ENCODE measurements around the gene PCDHA1.
"Not testable (repeated sequence)": the region's sequence is repeated elsewhere in the genome, so short reads cannot be mapped to it uniquely, and the experiment has no call there.

Gene PCDHA1

GRCh38 chr5:140835622-140836510, 49.9 kb downstream of the PCDHA1 start:
- Histone ChIP-seq H3K27me3 (ENCODE audit: low read depth, low read length) (no peaks in the 10 kb centered on the region), H3K4me1 (ENCODE audit: low read length) (no peaks in the 10 kb centered on the region), H3K4me2 (ENCODE audit: low read length) (no peak overlapping the region), H3K9me3 (ENCODE audit: insufficient read depth, low read length) (no peaks in the 10 kb centered on the region), H3K79me2 (ENCODE audit: low read length) (no peaks in the 10 kb centered on the region), H3K36me3 (replicated peaks; ENCODE audit: low read depth, low read length) (no peaks in the 10 kb centered on the region), H2AFZ (ENCODE audit: low read depth, low read length) (no peak overlapping the region), H3K9ac (ENCODE audit: low read length) (no peak overlapping the region), H3K27ac (ENCODE audit: low read length) (no peak overlapping the region), H3K4me3 (ENCODE audit: low read length) (no peak overlapping the region), H4K20me1 (ENCODE audit: insufficient read depth, low read length) (no peaks in the 10 kb centered on the region)
- TF ChIP-seq CTCF (IDR thresholded peaks at IDR 0.05; ENCODE audit: low read depth, low read length) (no peak), EZH2phosphoT487 (IDR thresholded peaks at IDR 0.05; ENCODE audit: low read depth) (no peak)

GRCh38 chr5:140840978-140841962, 55.3 kb downstream of the PCDHA1 start, which contains the start of gene PCDHA8:
Gene PCDHA8 (plus strand): TSS chr5:140841187. CDS start chr5:140841322, 135 bp downstream.
- H4K20me1 ChIP-seq (ENCODE audit: insufficient read depth, low read length) = no peaks in the 10 kb centered on the region
- no peak for TF ChIP-seq EZH2phosphoT487 (IDR thresholded peaks at IDR 0.05; ENCODE audit: low read depth)
- TF ChIP-seq CTCF (IDR thresholded peaks at IDR 0.05; ENCODE audit: low read depth, low read length) = peak; percentile 20
- no peak within 1 kb of the TSS for H2AFZ ChIP-seq (ENCODE audit: low read depth, low read length)
- H3K9ac ChIP-seq (ENCODE audit: low read length) = no peak within 1 kb of the TSS
- H3K36me3 ChIP-seq (replicated peaks; ENCODE audit: low read depth, low read length) = no peaks in the 10 kb centered on the region
- H3K4me1 ChIP-seq (ENCODE audit: low read length) = no peaks in the 10 kb centered on the region
- H3K9me3 ChIP-seq (ENCODE audit: insufficient read depth, low read length) = no peaks in the 10 kb centered on the region
- no peak within 1 kb of the TSS for H3K27ac ChIP-seq (ENCODE audit: low read length)
- H3K27me3 ChIP-seq (ENCODE audit: low read depth, low read length) = no peaks in the 10 kb centered on the region
- no peaks in the 10 kb centered on the region for H3K79me2 ChIP-seq (ENCODE audit: low read length)
- no peak within 1 kb of the TSS for H3K4me2 ChIP-seq (ENCODE audit: low read length)
- H3K4me3 ChIP-seq (ENCODE audit: low read length) = no peak within 1 kb of the TSS

GRCh38 chr5:140842798-140843733, 57.1 kb downstream of the PCDHA1 start:
- Histone ChIP-seq H3K9ac (ENCODE audit: low read length) (no peak overlapping the region), H3K79me2 (ENCODE audit: low read length) (no peaks in the 10 kb centered on the region), H3K4me3 (ENCODE audit: low read length) (no peak overlapping the region), H3K4me1 (ENCODE audit: low read length) (no peaks in the 10 kb centered on the region), H2AFZ (ENCODE audit: low read depth, low read length) (no peak overlapping the region), H3K36me3 (replicated peaks; ENCODE audit: low read depth, low read length) (no peaks in the 10 kb centered on the region), H4K20me1 (ENCODE audit: insufficient read depth, low read length) (no peaks in the 10 kb centered on the region), H3K27me3 (ENCODE audit: low read depth, low read length) (no peaks in the 10 kb centered on the region), H3K27ac (ENCODE audit: low read length) (no peak overlapping the region), H3K4me2 (ENCODE audit: low read length) (no peak overlapping the region), H3K9me3 (ENCODE audit: insufficient read depth, low read length) (no peaks in the 10 kb centered on the region)
- no peak for TF ChIP-seq EZH2phosphoT487 (IDR thresholded peaks at IDR 0.05; ENCODE audit: low read depth)
- TF ChIP-seq CTCF (IDR thresholded peaks at IDR 0.05; ENCODE audit: low read depth, low read length) = no peak

- H3K27ac ChIP-seq (ENCODE audit: low read length); H2AFZ ChIP-seq (ENCODE audit: low read depth, low read length); H3K9me3 ChIP-seq (ENCODE audit: insufficient read depth, low read length); H3K36me3 ChIP-seq (replicated peaks; ENCODE audit: low read depth, low read length); H3K27me3 ChIP-seq (ENCODE audit: low read depth, low read length); H3K9ac ChIP-seq (ENCODE audit: low read length); H4K20me1 ChIP-seq (ENCODE audit: insufficient read depth, low read length); H3K4me3 ChIP-seq (ENCODE audit: low read length); H3K4me2 ChIP-seq (ENCODE audit: low read length); H3K79me2 ChIP-seq (ENCODE audit: low read length); H3K4me1 ChIP-seq (ENCODE audit: low read length): not testable (repeated sequence)
These were observed 62.5 kb downstream of the PCDHA1 start, which contains the start of gene PCDHA9 for GRCh38 chr5:140848139-140849102. Gene PCDHA9 (plus strand): TSS chr5:140848382. CDS start chr5:140848496, 114 bp downstream.

GRCh38 chr5:140849831-140850634, 64.1 kb downstream of the PCDHA1 start:
- not testable (repeated sequence) for H3K4me3 ChIP-seq (ENCODE audit: low read length); H3K4me1 ChIP-seq (ENCODE audit: low read length); H3K27me3 ChIP-seq (ENCODE audit: low read depth, low read length); H3K9me3 ChIP-seq (ENCODE audit: insufficient read depth, low read length); H3K4me2 ChIP-seq (ENCODE audit: low read length); H3K9ac ChIP-seq (ENCODE audit: low read length); H2AFZ ChIP-seq (ENCODE audit: low read depth, low read length); H3K36me3 ChIP-seq (replicated peaks; ENCODE audit: low read depth, low read length); H4K20me1 ChIP-seq (ENCODE audit: insufficient read depth, low read length); H3K27ac ChIP-seq (ENCODE audit: low read length); H3K79me2 ChIP-seq (ENCODE audit: low read length)

Measured in OCI-LY3 (cell line).